BLaER1 treated with 17β-estradiol and CSF1 and Interleukin-3, amounts not matched to agents 10 nM and 100 nM (cell line): ENCODE data around the gene COX8A.

Source experiments
- H3K27ac ChIP-seq, 11 experiments: shearing (Covaris generic); formaldehyde crosslinking; 2 replicates each; pipeline ENCODE4 v1.8.1; 2022
- H3K27me3 ChIP-seq, 11 experiments: shearing (Covaris generic); formaldehyde crosslinking; 2 replicates each; pipeline ENCODE4 v1.8.1; 2022
- H3K36me3 ChIP-seq, 11 experiments: shearing (Covaris generic); formaldehyde crosslinking; 2 replicates each; pipeline ENCODE4 v1.8.1; 2022
- H3K4me1 ChIP-seq, 10 experiments: shearing (Covaris generic); formaldehyde crosslinking; 2 replicates each; pipeline ENCODE4 v1.8.1; 2022
- H3K4me2 ChIP-seq, 11 experiments: shearing (Covaris generic); formaldehyde crosslinking; 2 replicates each; pipeline ENCODE4 v1.8.1; 2022
- H3K4me3 ChIP-seq, 10 experiments: shearing (Covaris generic); formaldehyde crosslinking; 2 replicates each; pipeline ENCODE4 v1.8.1; 2022
- H3K9ac ChIP-seq, 11 experiments: shearing (Covaris generic); formaldehyde crosslinking; 2 replicates each; pipeline ENCODE4 v1.8.1; 2022
- H3K9me3 ChIP-seq, 11 experiments: shearing (Covaris generic); formaldehyde crosslinking; replicated peaks in 1 of 11; 2 replicates each; pipeline ENCODE4 v1.8.1; 2022
- H4K20me1 ChIP-seq, 11 experiments: shearing (Covaris generic); formaldehyde crosslinking; 2 replicates each; pipeline ENCODE4 v1.8.1; 2022
- Cebpa-rat ChIP-seq, 11 experiments: shearing (Covaris generic); IDR thresholded peaks; 2 replicates each; pipeline ENCODE4 v1.8.1; 2022

COX8A gene

GRCh38 chr11:64023712-64024710 is 49.6 kb downstream of the COX8A start:
- Histone ChIP-seq H3K9me3 (no peaks in the 10 kb centered on the region), H3K36me3 (no peaks in the 10 kb centered on the region), H3K4me3 (no peak overlapping the region), H3K9ac (peak overlapping the region; percentile 54 to 73 (median 66); a peak in 20 of 22 replicates), H3K27me3 (no peaks in the 10 kb centered on the region), H4K20me1 (peaks cover 0 to 71% (median 9%) of the 10 kb centered on the region in 11 experiments; a peak in 9 of 22 replicates), H3K4me2 (peak overlapping the region; percentile 52 to 95 (median 82)), H3K4me1 (peaks cover 41 to 93% (median 78%) of the 10 kb centered on the region in 10 experiments), H3K27ac (peak overlapping the region; percentile 7 to 82 (median 72); a peak in 20 of 22 replicates)
- no peak for TF ChIP-seq Cebpa-rat (IDR thresholded peaks at IDR 0.05)

- Histone ChIP-seq H3K4me1 (peaks cover 44 to 94% (median 84%) of the 10 kb centered on the region in 10 experiments), H4K20me1 (peaks cover 0 to 71% (median 4%) of the 10 kb centered on the region in 11 experiments; a peak in 9 of 22 replicates), H3K4me2 (peak overlapping the region in 6 of 11 experiments; percentile 14 to 95 (median 83); a peak in 3 of 22 replicates), H3K27ac (no peak overlapping the region), H3K36me3 (no peaks in the 10 kb centered on the region), H3K4me3 (no peak overlapping the region), H3K9ac (no peak overlapping the region), H3K27me3 (no peaks in the 10 kb centered on the region), H3K9me3 (no peaks in the 10 kb centered on the region)
- no peak for TF ChIP-seq Cebpa-rat (IDR thresholded peaks at IDR 0.05)
Observed at GRCh38 chr11:64025205-64025604, 50.8 kb downstream of the COX8A start.
